GM19324 (cell line): ENCODE measurements around the gene SLC16A5.
A peak's percentile ranks its signal among the peaks of the same experiment; 100 is the strongest.
"Not testable (repeated sequence)": the region's sequence is repeated elsewhere in the genome, so short reads cannot be mapped to it uniquely, and the experiment has no call there.

Source experiments
- ATAC-seq: cut with Tn5 transposase; IDR thresholded peaks from one replicate; pipeline ENCODE4 v1.9.1; 2021; ENCODE audit warnings: mild to moderate bottlenecking, moderate library complexity; ENCODE audit not compliant: unreplicated experiment, low FRiP score

Gene SLC16A5

GRCh38 chr17:75109046-75109406 lies 21.3 kb downstream of the SLC16A5 start:
- no peak for ATAC-seq

- peak; percentile 76 for ATAC-seq
Measured at GRCh38 chr17:75109407-75110233, 21.9 kb downstream of the SLC16A5 start, which contains the start of gene ARMC7. ARMC7 (plus strand) TSS chr17:75109969; CDS start chr17:75110289, 320 bp downstream.

DNA sequence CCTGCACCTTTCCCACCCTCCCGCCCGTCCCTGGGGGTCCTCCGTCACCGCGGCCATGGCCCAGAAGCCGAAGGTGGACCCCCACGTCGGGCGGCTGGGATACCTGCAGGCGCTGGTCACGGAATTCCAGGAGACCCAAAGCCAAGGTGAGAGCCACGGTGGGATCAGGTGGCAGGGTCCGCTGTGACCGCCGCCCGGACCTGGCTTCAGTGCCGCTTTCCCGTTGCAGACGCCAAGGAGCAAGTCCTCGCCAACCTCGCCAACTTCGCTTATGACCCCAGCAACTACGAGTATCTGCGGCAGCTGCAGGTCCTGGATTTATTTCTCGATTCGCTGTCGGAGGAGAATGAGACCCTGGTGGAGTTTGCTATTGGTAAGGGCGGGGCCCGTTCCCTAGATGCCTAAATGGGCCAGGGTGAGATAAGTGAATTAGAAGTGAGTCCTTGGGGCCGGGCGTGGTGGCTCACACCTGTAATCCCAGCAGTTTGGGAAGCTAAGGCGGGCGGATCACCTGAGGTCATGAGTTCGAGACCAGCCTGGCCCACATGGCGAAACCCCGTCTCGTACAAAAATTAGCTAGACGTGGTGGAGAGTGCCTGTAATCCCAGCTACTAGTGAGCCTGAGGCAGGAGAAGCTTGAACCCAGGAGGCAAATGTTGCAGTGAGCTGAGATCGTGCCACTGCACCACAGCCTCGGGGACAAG lies 22.6 kb downstream of the SLC16A5 start:
- no peak for ATAC-seq

DNA sequence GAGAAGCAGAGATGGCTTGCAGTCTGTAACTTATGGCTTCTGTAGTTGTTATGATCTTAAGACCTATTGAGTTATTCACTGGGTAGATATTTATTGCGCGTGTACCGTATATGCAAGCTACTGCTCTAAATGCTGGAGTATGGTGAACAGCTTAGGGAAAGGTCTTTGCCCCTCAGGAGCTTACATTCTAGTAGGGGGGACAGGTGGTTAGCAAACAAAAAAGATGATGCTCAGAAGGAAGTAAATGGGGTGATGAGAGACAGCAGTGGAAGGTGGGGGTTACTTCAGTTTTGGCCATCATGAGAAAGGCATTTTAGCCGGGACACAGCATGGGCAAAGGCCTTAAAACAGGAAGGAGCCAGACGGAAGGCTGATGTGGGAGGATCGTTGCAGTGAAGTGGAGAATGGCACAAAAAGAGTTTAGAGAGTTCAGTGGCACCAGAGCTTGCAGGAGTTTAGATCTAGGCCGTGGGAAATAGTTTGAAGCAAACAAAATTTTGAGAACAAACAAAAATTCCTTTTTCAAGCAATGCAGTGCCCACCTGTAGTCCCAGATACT lies 24.1 kb downstream of the SLC16A5 start:
- no peak for ATAC-seq

DNA sequence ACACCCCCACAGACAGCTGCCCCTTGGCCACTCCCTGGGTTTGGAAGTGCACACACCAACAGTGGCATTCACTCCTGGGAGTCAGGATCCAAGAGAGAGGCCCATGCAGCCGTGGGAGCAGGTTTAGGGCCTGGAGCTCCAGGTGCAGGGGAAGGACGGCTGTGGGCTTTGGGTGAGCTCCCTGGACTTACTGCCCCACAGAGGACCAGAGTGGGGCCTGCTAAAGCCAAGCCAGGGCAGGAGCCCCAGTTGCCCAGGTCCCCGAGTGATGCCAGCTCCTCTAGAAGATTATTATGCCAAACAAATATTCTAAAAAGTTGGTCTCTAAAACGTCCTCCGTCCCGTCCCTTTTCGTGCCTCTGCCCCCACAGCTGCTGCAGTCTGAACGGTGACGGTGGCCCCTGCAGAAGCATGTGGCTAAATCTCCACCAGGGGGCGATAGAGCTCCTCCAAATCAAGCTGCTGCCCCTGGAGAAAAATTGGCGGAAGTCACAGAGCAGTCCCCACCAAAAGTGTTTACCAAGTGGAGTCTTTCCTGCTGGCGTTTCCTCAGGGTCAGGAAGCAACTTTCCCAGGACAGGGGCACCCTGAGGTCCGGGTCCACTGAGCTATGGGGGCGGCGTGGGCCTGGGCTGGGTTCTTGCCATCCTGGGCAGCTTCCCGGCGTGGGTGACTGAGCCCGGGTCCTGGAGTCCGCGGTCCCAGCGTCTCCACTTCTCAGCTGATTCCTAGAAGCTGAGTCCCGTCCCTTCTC lies 26.2 kb downstream of the SLC16A5 start:
- no peak for ATAC-seq

GRCh38 chr17:75114552-75115314 lies 27.0 kb downstream of the SLC16A5 start:
- no peak for ATAC-seq

DNA sequence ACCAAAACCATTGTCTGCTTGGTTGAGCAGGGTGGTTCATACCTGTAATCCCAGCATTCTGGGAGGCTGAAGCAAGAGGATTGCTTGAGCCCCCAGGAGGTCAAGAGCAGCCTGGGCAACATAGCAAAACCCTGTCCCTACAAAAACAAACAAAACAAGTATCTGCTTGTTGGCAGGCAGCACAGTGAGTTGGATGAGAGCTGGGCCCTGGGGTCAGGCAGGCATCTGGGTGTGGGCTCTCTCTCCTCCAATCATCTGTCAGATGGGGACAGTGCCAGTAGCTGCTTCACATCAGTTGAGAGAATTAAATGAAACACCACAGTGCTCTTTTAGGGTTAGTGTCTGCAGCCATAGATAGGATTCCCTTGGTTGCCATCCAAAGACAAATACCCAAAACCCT lies 27.8 kb downstream of the SLC16A5 start:
- ATAC-seq = no peak

DNA sequence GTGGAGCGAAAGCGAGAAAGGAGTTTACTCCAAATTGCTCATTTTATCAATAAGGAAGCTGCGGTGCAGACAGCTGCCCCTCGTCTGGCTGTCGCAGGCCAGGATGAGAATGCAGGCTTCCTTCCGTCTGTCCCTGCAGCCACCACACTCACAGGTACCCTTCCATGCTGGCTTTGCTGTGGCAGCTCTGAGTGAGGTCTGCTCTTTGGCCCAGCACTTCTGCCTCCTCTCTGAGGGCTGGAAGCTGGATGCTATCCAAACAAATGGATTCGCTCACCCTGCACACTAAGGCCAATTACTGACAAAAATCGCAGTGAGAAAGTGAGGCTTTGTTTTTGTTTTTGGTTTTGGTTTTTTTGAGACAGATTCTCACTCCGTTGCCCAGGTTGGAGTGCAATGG lies 29.0 kb downstream of the SLC16A5 start:
- no peak for ATAC-seq

GRCh38 chr17:75118307-75118706 lies 30.6 kb downstream of the SLC16A5 start:
- ATAC-seq = no peak

DNA sequence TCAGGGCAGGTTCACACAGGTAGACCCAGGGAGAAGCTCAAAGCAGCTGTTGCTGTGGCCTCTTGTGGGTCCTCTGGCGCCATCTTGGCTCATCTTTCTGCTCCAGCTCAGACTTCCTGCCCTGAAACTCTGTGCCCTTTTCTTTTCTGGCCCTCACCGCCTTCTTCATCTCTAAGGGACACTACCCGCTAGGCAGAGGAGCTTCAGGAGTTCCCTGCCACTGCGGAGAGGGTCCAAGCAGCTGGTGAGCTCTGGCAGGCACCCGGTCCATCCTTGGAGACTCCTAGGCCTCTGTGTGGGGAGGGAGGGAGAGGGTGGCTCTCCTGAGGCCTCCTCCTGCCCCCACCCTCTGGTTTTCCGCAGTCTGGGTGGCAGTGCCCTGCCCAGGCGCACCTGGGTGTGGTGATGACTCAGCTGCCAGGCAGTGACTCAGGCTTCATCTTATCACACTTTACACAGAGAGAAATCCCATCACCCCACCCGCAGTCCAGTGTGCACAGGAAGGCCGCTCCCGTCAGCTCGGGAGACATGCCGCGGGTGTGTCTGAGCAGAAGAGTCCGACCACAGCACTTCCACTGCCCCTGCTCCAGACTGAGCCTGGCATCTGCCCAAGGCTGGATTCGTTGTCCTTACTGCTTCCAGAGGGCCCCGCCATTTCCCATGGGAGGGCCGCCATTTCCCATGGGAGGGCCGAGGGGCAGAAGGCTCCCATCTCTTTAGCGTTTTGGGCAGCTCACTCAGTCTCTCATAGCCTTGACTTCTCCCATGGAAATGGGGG lies 36.5 kb downstream of the SLC16A5 start:
- no peak for ATAC-seq

GRCh38 chr17:75124819-75125162 lies 37.0 kb downstream of the SLC16A5 start:
- ATAC-seq = no peak

GRCh38 chr17:75125984-75126383 lies 38.2 kb downstream of the SLC16A5 start:
- no peak for ATAC-seq

DNA sequence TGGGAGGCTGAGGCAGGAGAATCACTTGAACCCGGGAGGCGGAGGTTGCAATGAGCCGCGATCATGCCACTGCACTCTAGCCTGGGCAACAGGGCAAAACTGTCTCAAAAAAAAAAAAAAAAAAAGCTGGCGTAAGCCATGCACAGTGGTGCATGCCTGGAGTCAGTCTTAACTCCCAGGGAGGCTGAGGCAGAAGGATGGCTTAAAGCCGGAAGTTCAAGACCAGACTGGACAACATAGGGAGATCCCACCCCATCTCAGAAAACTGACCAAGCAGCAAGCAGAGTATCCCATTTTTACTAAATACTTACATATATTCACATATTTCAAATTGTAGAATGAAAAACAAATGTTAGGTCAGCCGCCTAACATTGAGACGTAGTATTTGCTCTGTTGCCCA lies 39.2 kb downstream of the SLC16A5 start:
- ATAC-seq = no peak

- not testable (repeated sequence) for ATAC-seq
Measured at GRCh38 chr17:75127936-75128335, 40.2 kb downstream of the SLC16A5 start.

- ATAC-seq = no peak
Measured at GRCh38 chr17:75128694-75129505, 41.1 kb downstream of the SLC16A5 start.

GRCh38 chr17:75129576-75129975 lies 41.8 kb downstream of the SLC16A5 start:
- ATAC-seq = no peak

DNA sequence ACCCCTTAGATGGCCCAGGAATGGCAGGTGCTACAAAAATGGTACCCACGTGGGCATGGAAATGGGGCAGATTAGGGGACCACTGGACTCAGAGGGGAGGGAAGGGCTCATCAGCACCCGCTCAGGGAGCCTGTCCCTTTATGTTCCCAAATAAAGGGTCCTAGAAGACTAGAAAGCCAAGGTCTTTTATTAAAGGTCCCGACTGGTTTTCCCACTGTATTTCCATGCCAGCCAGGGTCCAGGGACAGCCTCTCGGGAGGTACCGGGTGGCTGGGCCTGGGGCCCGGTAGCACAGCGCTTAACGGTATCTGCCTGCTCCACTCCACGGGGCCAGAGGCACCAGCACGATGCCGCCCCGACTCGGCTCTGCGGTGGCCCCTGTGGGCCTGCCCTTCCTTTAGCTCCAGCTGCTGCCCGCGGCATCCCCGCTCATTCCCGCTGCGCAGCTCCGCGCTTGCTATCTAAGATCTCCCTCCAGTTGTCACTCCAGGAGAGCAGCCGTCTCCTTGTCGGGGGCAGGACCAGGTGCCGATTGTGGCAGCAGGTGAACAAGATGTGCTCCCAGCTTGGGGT lies 42.4 kb downstream of the SLC16A5 start:
- ATAC-seq = no peak

- peak; percentile 17 for ATAC-seq
Measured at GRCh38 chr17:75130632-75131277, 43.0 kb downstream of the SLC16A5 start.
